Left lung (tissue), 10 donors: ENCODE measurements around the gene SERPINA9. TPM values are rescaled to one million over a fixed set of nuclear protein-coding genes. Genes with fewer than 3 reads are reported as not detected.
"Not testable (repeated sequence)": the region's sequence is repeated elsewhere in the genome, so short reads cannot be mapped to it uniquely, and the experiment has no call there.

ENCODE experiments used
- ATAC-seq: fragments of 200-7000 bp; cut with Tn5 transposase; one replicate; pipeline ENCODE4 v1.9.1; 2020; ENCODE audit warnings: moderate library complexity
- DNase-seq, 4 donors: peaks; one replicate each; pipeline ENCODE4 v3.0.0-alpha.2; 2013 to 2020
- H3K27ac ChIP-seq, 2 donors: fragments of 200-600 bp; sonication (generic) in 1 of 2; one replicate each; pipeline versions ENCODE4 v1.5.0 to v1.8.0; 2020 to 2021
- H3K27me3 ChIP-seq, 2 donors: fragments of 200-600 bp; sonication (generic) in 1 of 2; one replicate each; pipeline versions ENCODE4 v1.5.0 to v1.8.0; 2020 to 2021
- H3K36me3 ChIP-seq, 2 donors: fragments of 200-600 bp; sonication (generic) in 1 of 2; one replicate each; pipeline versions ENCODE4 v1.5.0 to v1.8.0; 2020 to 2021
- H3K4me1 ChIP-seq, 2 donors: fragments of 200-600 bp; one replicate each; pipeline ENCODE4 v1.8.0; 2021
- H3K4me3 ChIP-seq, 2 donors: fragments of 200-600 bp; sonication (generic) in 1 of 2; one replicate each; pipeline versions ENCODE4 v1.5.0 to v1.8.0; 2020 to 2021; ENCODE audit warnings: mild to moderate bottlenecking in 1 of 2
- H3K9me3 ChIP-seq, 2 donors: fragments of 200-600 bp; sonication (generic) in 1 of 2; one replicate each; pipeline versions ENCODE4 v1.5.0 to v1.8.0; 2020 to 2021
- intact Hi-C, 2 donors: fragments of 100-400 bp; cut with DNase I; formaldehyde crosslinking; loops; one replicate each; pipeline versions ENCODE4 v1.11.2 to v1.14.2; 2022
- polyA plus RNA-seq, 6 donors: library from polyadenylated mRNA; unstranded; fragments of 120-200 nt; gene quantifications; one replicate each; pipeline ENCODE4 v1.2.1, GENCODE V29; 2013; ENCODE audit not compliant: insufficient read length in 6 of 6
- total RNA-seq, 2 donors: library from RNA; stranded (reverse); fragmentation: NEBNext Ultra II Directional; extraction: Animal tissue kit (Norgen Biotek cat#: 25700); gene quantifications; one replicate each; pipeline ENCODE4 v1.2.1, GENCODE V29; 2021
- TF ChIP-seq, protein P1 (sequence below), 2 donors: fragments of 200-600 bp; sonication (generic) in 1 of 2; IDR thresholded peaks; one replicate each; pipeline versions ENCODE4 v1.5.0 to v1.8.0; 2021; ENCODE audit warnings: antibody characterized with exemption in 2 of 2
- donor health status: DM: no; HTN: yes; CAD: no.
- donor health status: DM: no; HTN: no; CAD: no.

The SERPINA9 gene
- total and polyA plus RNA-seq, 8 donors, result not detected

DNA sequence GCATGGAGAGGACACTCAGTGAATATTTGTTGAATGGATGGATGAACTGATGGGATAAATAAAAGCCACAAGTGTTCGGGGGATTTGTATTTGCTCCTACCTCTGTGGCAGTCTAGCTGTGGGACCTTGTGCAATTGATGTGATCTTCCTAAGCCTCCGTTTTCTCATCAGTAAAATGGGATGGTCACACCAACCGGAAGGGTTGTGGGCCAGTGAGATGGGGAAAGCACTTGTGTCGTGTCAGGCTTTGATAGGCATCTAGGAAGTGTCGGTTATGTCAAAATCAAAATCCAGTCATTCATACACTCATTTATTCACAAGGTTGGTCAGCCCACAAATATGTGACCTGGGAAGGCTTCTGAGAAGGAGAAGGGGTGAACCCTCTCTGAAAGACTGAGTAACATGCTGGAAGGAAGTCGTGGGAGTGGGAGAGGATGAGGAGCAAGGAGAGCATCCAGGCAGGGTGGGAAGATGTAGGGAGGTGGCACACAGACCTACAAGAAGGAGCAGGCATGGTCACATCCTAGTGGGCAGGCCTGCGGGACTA is 7.8 kb upstream of the SERPINA9 start:
- H3K4me1 ChIP-seq, result peaks cover 0 to 2% of the 10 kb centered on the region in 2 donors
- intact Hi-C loops, result loop anchor here in 1 of 2 donors (10.0 kb wide), 1 partner anchor 129 kb away; no protein-coding TSS in a partner anchor
- H3K36me3 ChIP-seq, result no peaks in the 10 kb centered on the region
- peaks cover 0 to 8% of the 10 kb centered on the region in 2 donors for H3K9me3 ChIP-seq
- H3K4me3 ChIP-seq, result no peak overlapping the region
- no peak for ATAC-seq
- H3K27me3 ChIP-seq, result peaks cover 0 to 26% of the 10 kb centered on the region in 2 donors
- H3K27ac ChIP-seq, result no peak overlapping the region
- TF ChIP-seq, protein P1, sequence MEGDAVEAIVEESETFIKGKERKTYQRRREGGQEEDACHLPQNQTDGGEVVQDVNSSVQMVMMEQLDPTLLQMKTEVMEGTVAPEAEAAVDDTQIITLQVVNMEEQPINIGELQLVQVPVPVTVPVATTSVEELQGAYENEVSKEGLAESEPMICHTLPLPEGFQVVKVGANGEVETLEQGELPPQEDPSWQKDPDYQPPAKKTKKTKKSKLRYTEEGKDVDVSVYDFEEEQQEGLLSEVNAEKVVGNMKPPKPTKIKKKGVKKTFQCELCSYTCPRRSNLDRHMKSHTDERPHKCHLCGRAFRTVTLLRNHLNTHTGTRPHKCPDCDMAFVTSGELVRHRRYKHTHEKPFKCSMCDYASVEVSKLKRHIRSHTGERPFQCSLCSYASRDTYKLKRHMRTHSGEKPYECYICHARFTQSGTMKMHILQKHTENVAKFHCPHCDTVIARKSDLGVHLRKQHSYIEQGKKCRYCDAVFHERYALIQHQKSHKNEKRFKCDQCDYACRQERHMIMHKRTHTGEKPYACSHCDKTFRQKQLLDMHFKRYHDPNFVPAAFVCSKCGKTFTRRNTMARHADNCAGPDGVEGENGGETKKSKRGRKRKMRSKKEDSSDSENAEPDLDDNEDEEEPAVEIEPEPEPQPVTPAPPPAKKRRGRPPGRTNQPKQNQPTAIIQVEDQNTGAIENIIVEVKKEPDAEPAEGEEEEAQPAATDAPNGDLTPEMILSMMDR (IDR thresholded peaks at IDR 0.05), result no peak
- no peak for DNase-seq

DNA sequence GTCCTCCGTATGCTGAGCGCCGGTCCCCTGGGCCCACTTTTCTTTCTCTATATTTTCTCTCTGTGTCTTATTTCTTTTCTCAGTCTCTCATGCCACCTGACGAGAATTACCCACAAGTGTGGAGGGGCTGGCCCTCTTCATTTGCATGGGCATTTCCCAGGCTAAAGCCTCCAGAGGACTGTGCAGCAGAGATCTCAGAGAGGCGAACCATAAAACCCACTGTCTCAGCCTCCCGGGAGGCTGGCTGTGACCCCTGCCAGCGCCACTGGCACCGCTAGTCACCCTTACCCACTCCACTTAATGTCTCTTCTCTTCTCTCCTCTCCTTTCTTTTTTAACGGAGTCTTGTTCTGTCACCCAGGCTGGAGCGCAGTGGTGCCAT is 7.1 kb upstream of the SERPINA9 start:
- DNase-seq (no peak), ATAC-seq (no peak)
- H3K36me3 ChIP-seq, result no peaks in the 10 kb centered on the region
- H3K27ac ChIP-seq, result no peak overlapping the region
- TF ChIP-seq, protein P1 (IDR thresholded peaks at IDR 0.05), result no peak
- H3K4me3 ChIP-seq, result no peak overlapping the region
- intact Hi-C loops, result loop anchor here in 1 of 2 donors (10.0 kb wide), 1 partner anchor 128 kb away; no protein-coding TSS in a partner anchor
- H3K27me3 ChIP-seq, result peaks cover 0 to 26% of the 10 kb centered on the region in 2 donors
- H3K4me1 ChIP-seq, result peaks cover 0 to 2% of the 10 kb centered on the region in 2 donors
- peaks cover 0 to 15% of the 10 kb centered on the region in 2 donors for H3K9me3 ChIP-seq

DNA sequence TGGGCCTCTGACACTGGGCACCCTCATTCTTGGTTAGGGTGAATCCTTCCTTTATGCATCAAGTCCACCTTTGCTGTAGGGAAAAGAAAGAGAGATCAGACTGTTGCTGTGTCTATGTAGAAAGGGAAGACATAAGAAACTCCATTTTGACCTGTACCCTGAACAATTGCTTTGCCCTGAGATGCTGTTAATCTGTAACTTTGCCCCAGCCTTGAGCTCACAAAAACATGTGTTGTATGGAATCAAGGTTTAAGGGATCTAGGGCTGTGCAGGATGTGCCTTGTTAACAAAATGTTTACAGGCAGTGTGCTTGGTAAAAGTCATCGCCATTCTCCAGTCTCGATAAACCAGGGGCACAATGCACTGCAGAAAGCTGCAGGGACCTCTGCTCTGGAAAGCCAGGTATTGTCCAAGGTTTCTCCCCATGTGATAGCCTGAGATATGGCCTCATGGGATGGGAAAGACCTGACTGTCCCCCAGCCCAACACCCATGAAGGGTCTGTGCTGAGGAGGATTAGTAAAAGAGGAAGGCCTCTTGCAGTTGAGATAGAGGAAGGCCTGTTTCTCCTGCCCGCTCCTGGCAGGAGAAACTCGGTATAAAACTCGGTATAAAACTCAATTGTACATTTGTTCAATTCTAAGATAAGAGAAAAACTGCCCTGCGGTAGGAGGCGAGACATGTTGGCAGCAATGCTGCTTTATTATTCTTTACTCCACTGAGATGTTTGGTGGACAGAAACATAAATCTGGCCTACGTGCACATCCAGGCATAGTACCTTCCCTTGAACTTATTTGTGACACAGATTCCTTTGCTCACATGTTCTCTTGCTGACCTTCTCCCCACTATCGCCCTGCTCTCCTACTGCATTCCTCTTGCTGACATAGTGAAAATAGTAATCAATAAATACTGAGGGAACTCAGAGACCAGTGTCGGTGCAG is 6.4 kb upstream of the SERPINA9 start:
- intact Hi-C loops, result loop anchor here in 1 of 2 donors (10.0 kb wide), 1 partner anchor 128 kb away; no protein-coding TSS in a partner anchor
- not testable (repeated sequence) for DNase-seq, H3K36me3 ChIP-seq, ATAC-seq, H3K4me1 ChIP-seq, H3K4me3 ChIP-seq, H3K27ac ChIP-seq
- H3K27me3 ChIP-seq, result peaks cover 0 to 22% of the 10 kb centered on the region in 2 donors
- H3K9me3 ChIP-seq, result peaks cover 0 to 15% of the 10 kb centered on the region in 2 donors

DNA sequence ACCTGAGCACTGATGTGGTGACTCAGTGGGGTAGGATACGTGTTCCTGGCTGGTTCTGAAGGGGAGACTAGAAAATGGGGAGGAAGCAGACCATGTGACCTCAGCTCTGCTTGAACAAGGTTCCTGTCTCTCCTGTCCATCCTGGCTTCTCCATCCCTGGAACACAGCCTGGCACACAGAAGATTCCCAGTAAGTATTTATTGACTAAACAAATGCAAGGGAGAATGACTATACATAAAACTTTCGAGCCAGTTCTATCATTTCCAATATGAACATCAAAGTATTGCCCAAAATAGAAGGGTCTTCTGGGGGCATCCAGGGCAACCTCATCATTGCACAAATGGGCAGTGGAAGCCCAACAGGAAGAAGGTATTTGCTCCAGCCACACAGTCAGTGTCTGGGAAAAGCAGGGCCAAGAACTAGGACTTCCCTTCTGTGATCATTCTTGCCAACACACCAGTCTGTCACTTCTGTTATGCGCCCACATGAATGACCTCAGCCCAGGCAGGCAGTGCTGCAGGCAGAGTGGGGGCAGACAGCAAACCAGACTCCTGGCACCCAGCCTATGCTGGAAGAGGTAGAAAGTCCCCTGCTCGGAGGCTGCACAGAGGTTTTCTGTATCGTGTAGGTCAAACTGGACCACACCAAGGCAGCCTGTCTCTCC is 5.6 kb upstream of the SERPINA9 start:
- TF ChIP-seq, protein P1 (IDR thresholded peaks at IDR 0.05), result no peak
- Histone ChIP-seq H3K36me3 (no peaks in the 10 kb centered on the region), H3K4me1 (peaks cover 0 to 2% of the 10 kb centered on the region in 2 donors), H3K4me3 (no peak overlapping the region), H3K27me3 (peaks cover 0 to 14% of the 10 kb centered on the region in 2 donors), H3K27ac (no peak overlapping the region), H3K9me3 (peaks cover 0 to 15% of the 10 kb centered on the region in 2 donors)
- intact Hi-C loops, result loop anchor here in 1 of 2 donors (10.0 kb wide), 1 partner anchor 127 kb away; no protein-coding TSS in a partner anchor
- no peak for DNase-seq
- no peak for ATAC-seq

DNA sequence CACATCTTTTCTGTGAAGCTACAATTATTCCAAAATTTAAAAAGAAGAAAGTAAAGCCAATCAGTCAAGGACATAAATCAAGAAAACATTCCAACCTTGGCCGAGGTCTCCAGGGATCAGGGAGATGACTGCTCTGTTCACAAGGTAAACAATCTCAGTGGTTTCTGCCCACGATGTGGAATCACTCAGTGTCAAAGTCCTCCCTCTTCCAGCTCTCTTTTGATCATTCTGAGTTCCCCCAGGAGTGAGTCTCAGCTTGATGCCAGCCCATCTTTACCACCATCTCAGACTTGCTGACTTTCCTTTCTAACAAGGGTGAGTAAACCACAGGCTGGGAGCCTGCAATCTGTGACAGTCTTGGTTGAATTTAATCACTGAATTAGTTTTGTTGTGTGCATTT is 4.8 kb upstream of the SERPINA9 start:
- H3K27ac ChIP-seq, result no peak overlapping the region
- intact Hi-C loops, result loop anchor here in 1 of 2 donors (10.0 kb wide), 1 partner anchor 126 kb away; no protein-coding TSS in a partner anchor
- ATAC-seq (no peak), DNase-seq (no peak)
- no peak overlapping the region for H3K4me3 ChIP-seq
- H3K4me1 ChIP-seq, result no peaks in the 10 kb centered on the region
- H3K27me3 ChIP-seq, result peaks cover 0 to 8% of the 10 kb centered on the region in 2 donors
- TF ChIP-seq, protein P1 (IDR thresholded peaks at IDR 0.05), result no peak
- peaks cover 0 to 15% of the 10 kb centered on the region in 2 donors for H3K9me3 ChIP-seq
- no peaks in the 10 kb centered on the region for H3K36me3 ChIP-seq
